ENCODE measurements around the gene STXBP6. TPM values are rescaled to one million over a fixed set of nuclear protein-coding genes. Genes with fewer than 3 reads are reported as not detected.

Gene STXBP6
- total and polyA plus RNA-seq, 9 donors = 1.0 to 9.3 (median 5.5) TPM

- no peaks in the 10 kb centered on the region for H3K27me3 ChIP-seq
These were observed 216.6 kb downstream of the STXBP6 start for GRCh38 chr14:24833385-24833784.

GRCh38 chr14:24831677-24832076 lies 218.3 kb downstream of the STXBP6 start:
- Histone ChIP-seq H3K4me3 (no peak overlapping the region), H3K27ac (no peak overlapping the region), H3K36me3 (no peaks in the 10 kb centered on the region), H3K9me3 (no peaks in the 10 kb centered on the region), H3K4me1 (ENCODE audit: insufficient read depth) (no peaks in the 10 kb centered on the region), H3K27me3 (no peaks in the 10 kb centered on the region)
- TF ChIP-seq POLR2A (IDR thresholded peaks at IDR 0.05) = no peak
- TF ChIP-seq CTCF (IDR thresholded peaks at IDR 0.05) = no peak
- TF ChIP-seq EP300 (IDR thresholded peaks at IDR 0.05) = no peak
- intact Hi-C loops (cut with DNase I) = no loop called here
- no peak for DNase-seq
- WGBS, 3 donors = 45 to 60% (median 46%) methylated on average over 4 of the region's 4 CpGs

More at GRCh38 chr14:24833385-24833784, 216.6 kb downstream of the STXBP6 start:
- intact Hi-C loops (cut with DNase I) = no loop called here
- no peak for TF ChIP-seq POLR2A (IDR thresholded peaks at IDR 0.05)
- no peak for TF ChIP-seq CTCF (IDR thresholded peaks at IDR 0.05)
- TF ChIP-seq EP300 (IDR thresholded peaks at IDR 0.05) = no peak
- Histone ChIP-seq H3K4me3 (no peak overlapping the region), H3K36me3 (no peaks in the 10 kb centered on the region), H3K4me1 (ENCODE audit: insufficient read depth) (no peaks in the 10 kb centered on the region), H3K27ac (no peak overlapping the region), H3K9me3 (no peaks in the 10 kb centered on the region)
- 15 to 52% (median 33%) methylated on average over 1 of the region's 1 CpG for WGBS, 3 donors
- no peak for DNase-seq

- TF ChIP-seq POLR2A (IDR thresholded peaks at IDR 0.05) (no peak), EP300 (IDR thresholded peaks at IDR 0.05) (no peak), CTCF (IDR thresholded peaks at IDR 0.05) (no peak)
- WGBS, 3 donors = 58 to 62% (median 58%) methylated on average over 2 of the region's 2 CpGs
- intact Hi-C loops (cut with DNase I) = no loop called here
- DNase-seq = no peak
- H3K36me3 ChIP-seq = no peaks in the 10 kb centered on the region
- no peaks in the 10 kb centered on the region for H3K27me3 ChIP-seq
- H3K27ac ChIP-seq = no peak overlapping the region
- no peaks in the 10 kb centered on the region for H3K4me1 ChIP-seq (ENCODE audit: insufficient read depth)
- no peak overlapping the region for H3K4me3 ChIP-seq
- no peaks in the 10 kb centered on the region for H3K9me3 ChIP-seq
These were observed 220.1 kb downstream of the STXBP6 start for GRCh38 chr14:24829862-24830261.

GRCh38 chr14:24828486-24828885 lies 221.5 kb downstream of the STXBP6 start:
- no peak for DNase-seq
- no peaks in the 10 kb centered on the region for H3K9me3 ChIP-seq
- intact Hi-C loops (cut with DNase I) = no loop called here
- H3K4me3 ChIP-seq = no peak overlapping the region
- TF ChIP-seq POLR2A (IDR thresholded peaks at IDR 0.05) (no peak), CTCF (IDR thresholded peaks at IDR 0.05) (no peak), EP300 (IDR thresholded peaks at IDR 0.05) (no peak)
- whole genome bisulfite sequencing, 3 donors = 77 to 92% (median 90%) methylated on average over 4 of the region's 4 CpGs
- H3K27me3 ChIP-seq = no peaks in the 10 kb centered on the region
- no peaks in the 10 kb centered on the region for H3K36me3 ChIP-seq
- H3K27ac ChIP-seq = no peak overlapping the region
- H3K4me1 ChIP-seq (ENCODE audit: insufficient read depth) = no peaks in the 10 kb centered on the region
